Suppressor macrophage (primary cell): ENCODE data around the gene FAM174C.

Source experiments
- DNase-seq, 4 experiments: peaks; one replicate each; pipeline ENCODE4 v3.0.0-alpha.2; 2020 to 2022

Gene FAM174C

DNA sequence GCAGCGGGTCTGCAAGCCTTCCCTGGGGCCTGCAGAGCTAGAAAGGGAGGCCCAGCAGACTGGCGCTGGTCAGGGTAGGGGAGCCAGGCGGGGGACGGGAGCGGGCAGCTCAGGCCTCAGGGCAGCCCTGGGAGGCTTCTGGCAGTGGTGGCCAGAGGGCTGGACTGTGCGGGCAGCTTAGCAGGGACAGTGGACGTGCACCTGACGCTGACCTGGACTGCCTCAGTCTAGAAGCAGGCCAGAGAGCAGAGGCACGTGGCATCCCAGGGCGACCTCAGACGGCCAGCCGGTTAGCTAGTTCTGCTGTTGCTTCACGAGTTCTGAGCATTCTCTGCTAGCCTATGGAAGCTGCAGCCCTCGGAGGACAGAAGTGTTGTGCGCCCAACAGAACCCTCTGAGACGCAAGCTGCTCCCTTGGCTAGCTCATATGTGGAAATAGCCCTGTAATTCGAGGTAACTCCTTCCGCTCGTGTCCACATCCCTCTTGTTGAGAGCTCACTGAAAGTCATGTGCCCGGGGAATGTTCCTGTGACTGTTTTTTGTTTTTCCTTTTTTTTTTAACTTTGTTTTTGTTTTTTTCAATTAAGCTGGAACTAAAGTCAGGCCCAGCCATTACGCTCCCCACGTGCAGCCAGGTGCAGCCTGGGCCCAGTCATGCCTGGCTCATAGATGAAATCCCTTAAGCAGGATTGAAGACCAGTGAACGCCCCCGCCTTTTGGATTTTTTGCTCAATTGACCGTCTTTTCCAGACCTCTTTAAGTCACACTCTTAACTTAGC, 1.9 kb upstream of the FAM174C start:
- peak; percentile 49 to 75 (median 68) for DNase-seq

DNA sequence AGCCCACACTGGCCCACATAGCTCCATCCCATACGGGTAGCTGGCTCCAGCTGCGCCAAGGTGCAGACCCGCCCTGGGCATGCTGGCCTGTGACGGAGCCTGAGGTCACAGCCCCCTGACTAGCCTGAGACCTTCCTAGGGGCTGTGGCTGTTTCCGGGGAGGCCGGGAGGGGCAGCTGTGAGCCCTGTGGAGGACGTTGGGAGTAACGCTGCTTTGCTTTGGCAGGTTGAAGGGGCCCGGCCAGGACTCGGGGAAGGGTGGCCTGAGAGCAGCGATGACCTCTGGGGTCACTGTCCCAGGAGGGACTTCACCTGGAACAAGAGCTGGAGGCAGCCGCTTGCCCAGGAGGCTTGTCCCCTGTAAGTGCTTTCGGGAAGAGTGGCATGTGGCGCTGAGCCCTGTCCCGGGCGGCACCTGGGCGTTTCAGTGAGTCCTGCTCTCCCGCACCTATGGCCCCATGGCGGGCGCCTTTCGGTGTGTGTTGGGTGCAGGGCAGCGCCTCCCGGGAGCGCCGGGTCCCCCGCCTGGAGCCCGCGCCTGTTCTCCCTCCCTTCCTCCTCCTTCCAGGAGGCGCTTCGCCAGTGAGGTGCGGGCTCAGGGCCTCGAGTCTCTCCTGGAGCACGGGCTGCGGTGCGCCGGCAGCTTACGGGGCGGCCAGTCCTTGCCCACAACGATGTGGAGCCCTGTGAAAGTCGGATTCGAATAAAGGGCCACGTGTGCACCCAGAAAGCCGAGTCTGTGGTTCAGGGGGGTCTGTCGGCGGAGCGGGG, 1.1 kb upstream of the FAM174C start:
- no peak for DNase-seq

GRCh38 chr19:1274852-1275259, 474 bp upstream of the FAM174C start:
- no peak for DNase-seq

- DNase-seq: no peak
Observed at GRCh38 chr19:1275976-1276627, 772 bp downstream of the FAM174C start.

DNA sequence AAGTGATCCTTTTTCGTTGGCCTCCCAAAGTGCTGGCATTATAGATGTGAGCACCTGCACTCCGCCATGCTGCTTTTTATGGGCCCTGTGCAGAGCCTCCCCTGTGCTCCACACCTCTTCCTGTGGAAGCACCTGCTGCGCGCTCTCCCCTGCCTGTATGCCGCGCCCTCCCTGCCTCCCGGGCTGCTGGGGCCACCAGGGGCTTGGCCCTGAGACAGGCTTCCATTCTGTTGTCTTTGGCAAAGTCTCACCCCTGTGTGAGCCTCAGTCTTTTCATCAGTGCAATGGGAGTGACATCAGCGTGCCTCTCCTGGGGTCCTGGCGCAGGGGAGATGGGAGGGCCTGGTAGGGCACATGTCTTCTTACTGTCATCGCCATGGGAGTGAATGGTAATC, 1.3 kb downstream of the FAM174C start:
- DNase-seq: no peak

- DNase-seq: no peak
Observed at GRCh38 chr19:1277061-1277460, 1.7 kb downstream of the FAM174C start.

GRCh38 chr19:1278074-1278473, 2.7 kb downstream of the FAM174C start:
- DNase-seq: no peak

DNA sequence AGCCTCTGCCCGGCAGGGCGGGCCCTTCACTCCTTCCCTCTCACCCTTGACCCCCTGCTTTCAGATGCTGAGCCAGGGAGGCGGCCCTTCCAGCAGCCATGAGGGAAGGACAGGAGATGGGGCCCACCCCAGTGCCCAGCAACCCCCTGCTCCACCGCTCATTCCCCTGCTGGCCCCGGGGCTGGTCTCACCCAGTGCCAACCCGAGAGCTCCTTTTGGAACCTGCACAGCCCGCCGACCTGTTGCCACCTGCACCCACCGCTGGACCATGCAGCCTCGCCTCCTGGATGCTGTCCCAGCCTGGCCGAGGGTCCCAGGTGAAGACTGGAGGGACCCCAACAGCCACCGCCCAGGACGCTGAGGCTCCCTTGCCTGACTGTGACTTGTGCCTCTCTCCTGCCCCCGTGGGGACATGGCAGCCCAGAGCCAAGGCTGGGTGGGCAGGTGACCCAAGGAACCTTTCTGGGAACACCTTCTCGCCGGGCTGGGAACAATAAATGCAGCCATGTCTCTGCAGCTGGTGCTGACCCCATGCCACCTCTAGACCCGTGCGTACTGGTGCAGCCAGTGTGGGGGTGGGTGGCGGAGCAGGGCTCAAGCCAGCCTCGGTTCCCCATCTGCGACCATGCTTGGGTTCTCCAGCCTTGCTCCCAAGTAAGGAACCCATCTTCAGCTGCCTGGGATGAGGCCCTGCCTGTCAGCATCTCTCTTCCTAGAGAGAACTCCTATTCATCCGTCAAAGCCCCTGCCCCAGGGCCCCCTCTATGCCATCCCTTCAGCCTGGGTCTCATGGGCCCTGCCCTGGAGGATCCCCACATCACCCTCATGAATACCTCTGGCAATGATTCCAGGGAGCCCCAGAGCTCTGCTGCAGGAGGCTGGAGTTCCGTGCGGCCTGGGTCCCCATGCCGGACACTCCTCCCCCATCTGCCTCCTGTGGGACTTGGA, 3.7 kb downstream of the FAM174C start:
- no peak for DNase-seq

DNA sequence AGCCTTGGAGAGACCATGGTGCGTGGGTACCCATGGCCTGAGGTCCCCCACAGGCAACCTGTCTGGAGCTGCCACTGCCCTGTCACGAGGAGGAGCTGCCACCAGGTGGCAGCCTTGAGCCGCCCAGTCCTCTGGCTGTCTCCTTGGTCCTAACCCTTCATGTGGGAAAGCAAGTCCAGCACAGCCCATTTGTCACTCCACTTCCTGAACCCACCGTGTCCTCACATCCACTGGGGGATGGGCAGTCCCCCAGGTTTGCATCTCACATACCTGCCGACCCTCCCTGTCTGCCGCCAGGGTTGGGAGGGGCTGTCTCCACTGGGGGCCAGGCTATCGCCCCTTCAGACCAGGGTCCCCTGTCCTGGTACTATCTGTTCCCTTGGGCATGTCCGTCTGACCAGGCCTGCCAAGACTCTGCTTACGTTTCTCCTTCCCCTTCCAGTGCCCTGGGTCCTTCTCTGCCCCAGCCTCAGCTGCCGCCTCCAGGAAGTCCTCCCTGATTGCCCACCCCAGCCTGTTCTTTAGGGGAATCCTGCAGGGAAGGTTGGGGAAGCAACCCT, 4.5 kb downstream of the FAM174C start:
- peak; percentile 87 to 93 (median 90) for DNase-seq

- DNase-seq: no peak
Observed at GRCh38 chr19:1280636-1281568, 5.6 kb downstream of the FAM174C start.

GRCh38 chr19:1281569-1282287, 6.4 kb downstream of the FAM174C start:
- DNase-seq: no peak

DNA sequence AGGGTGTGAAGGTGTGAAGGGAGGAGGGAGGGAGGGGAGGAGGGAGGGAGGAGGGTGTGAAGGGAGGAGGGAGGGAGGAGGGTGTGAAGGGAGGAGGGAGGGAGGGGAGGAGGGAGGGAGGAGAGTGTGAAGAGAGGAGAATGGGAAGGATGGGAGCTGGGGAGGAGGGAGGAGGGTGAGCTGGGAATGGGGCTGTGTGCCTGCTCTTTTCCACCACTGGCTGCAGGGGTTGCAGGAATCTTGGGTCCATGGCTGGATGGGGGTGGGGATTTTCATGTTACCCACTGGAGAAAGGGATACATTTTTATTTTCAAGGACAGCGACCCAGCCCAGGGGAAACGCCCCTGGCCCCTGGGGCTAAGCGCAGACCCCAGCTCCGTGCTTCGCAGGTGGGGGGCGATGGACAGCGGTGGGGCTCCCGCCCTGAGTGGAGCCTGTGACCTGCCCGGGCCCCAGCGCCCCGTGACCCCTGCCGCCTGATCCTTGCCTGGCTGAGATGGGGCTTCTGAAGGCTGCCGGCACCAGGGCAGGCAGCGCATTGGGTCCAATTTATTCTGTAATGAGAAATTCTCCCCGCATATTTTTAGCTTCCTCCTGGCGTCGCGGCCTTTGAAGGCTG, 7.4 kb downstream of the FAM174C start:
- DNase-seq: no peak

DNA sequence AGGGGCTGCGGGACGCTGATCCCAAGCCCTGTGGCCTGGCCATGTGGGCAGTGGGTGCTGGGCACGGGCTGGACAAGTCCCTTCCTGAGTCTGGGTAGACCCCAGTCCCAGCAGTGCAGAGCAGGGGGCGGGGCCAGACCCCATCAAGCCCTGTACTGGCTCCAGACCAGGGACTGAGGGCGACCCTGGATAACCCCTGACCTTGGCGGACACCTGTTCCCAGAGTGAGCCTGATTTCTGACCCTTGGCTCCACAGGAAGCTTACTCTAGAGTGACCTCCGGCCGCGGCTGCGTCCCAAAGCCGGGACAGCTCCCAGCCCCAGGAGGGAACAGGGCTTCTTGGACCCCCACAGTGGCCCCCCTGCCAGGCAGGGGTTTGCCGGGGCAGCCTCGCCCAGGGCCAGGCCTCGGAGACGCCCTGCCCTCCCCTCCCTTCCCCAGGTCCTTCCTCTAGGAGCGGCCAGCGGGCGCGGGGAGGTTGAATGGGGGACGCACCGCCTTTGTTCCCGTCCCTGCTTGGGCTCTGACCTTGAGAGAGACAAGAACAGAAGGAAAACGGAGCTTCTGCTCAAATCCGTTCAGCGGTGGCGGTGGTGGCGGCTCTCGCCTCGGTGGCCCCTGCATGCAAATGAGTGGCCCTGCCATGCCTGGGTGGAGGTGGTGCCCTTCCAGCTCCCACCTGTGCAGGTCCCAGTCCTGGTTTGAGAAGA, 8.0 kb downstream of the FAM174C start:
- no peak for DNase-seq

DNA sequence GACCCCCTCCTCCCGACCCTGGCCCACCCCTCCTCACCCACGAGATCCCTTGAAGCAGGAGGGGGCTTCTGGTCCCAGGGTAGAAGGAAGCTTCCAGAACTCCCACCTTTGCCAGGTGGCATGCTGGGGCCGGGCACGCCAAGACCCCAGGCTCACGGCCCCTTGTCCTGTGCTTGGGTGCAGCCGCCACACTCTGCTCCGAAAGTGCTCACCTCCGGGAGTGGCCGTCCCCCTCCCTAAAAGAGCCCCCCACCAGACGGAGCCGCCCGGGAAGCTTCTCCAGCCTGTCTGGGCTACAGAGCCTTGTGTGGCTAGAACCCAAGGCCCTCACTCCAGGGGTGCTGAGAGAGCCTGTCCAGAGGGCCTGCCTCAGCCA, 8.6 kb downstream of the FAM174C start:
- DNase-seq: no peak

DNA sequence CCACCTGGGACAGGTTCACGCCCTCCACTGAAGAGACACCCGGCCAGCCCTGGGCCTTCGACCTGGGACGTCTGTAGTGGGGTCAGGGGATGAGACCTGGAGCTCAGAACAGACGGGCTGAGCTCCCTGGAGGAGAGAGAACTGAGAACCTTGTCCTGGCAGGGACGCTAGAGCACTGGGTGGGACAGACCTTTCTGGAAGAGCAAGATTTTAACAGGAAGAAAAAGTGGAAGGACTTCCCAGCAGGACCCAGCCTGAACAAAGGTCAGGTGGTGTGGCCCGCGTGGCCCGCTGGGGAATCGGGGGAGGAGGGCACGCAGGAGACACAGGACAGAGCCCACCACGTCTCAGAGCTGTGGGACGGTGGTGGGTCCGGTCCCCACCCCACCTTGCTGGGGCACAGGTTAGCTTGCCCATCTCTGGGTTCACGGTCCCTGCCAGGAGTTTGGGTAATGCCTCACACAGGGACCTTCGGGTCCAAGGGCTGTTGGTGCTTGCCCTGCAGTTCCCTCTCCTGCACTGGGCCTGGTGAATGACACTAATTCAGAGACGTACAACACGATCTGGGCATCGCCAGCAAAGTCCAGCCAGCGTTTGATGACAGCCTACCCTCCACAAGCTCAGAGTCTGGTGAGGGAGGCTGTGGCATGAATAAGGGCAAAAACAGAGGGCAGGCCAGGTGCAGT, 9.1 kb downstream of the FAM174C start:
- DNase-seq: no peak

- DNase-seq: no peak
Observed at GRCh38 chr19:1284979-1285736, 9.8 kb downstream of the FAM174C start.

GRCh38 chr19:1285737-1286360, 10.5 kb downstream of the FAM174C start, which contains the start of gene EFNA2:
Gene EFNA2 (plus strand): TSS chr19:1285873. CDS start chr19:1286169, 296 bp downstream.
- peak in 1 of 4 experiments; percentile 46 for DNase-seq
